ENCODE measurements around the gene WDR7.

Gene WDR7

GRCh38 chr18:56723706-56724105 is 72.5 kb downstream of the WDR7 start:
- DNase-seq, result no peak

DNA sequence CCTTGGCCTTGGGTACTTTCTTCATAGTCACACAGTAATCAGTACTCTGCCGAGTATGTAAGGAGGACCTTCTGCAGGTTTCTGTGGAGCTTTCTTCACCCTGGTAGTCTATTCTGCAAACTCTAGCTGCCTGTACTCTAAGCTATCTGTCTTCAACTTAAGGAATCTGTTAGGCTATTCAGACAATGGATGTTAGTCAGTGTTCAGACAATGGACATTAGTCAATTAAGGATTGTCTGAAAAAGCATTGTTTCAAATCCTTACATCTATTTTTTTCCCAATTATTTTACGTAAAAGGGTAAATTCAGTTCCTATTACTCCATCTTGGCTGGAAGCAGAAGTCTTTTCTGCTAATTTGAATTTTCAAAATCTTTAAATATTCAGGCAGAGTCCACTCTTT is 75.7 kb downstream of the WDR7 start:
- DNase-seq, result no peak

DNA sequence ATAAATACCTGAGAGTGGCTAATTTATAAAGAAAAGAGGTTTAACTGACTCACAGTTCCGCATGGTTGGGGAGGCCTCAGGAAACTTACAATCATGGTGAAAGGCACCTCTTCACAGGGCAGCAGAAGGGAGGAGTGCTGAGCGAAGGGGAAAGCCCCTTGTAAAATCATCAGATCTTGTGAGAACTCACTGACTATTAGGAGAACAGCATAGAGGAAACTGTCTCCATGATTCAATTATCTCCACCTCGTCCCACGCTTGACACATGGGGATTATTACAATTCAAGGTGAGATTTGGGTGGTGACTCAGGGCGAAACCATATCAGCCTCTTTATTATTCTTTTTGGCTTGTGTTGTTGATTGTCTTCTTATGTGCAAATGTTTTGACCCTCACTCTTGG is 76.2 kb downstream of the WDR7 start:
- DNase-seq, result no peak

DNA sequence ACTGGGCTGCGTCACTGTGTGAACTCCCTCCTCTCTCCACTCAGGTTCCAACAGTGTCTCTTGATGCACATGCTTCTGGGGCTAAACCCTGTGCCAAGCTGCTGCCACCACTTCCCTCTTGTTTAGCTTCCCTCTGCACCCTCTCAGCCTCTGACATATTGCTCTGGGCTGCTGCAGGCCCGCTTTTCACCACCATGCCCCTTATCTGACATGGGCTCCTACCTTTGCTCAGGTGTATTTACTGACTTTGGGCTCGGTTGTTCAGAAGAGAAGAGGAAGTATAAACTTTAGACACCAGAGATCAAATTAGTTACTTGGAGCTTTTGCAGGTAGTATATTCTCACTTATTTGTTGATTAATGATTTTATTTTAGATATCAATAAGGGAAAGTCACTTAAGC is 77.6 kb downstream of the WDR7 start:
- no peak for DNase-seq

- no peak for DNase-seq
Observed at GRCh38 chr18:56738184-56738583, 87.0 kb downstream of the WDR7 start.

GRCh38 chr18:56739731-56740130 is 88.6 kb downstream of the WDR7 start:
- no peak for DNase-seq

- no peak for DNase-seq
Observed at GRCh38 chr18:56740645-56741044, 89.5 kb downstream of the WDR7 start.

DNA sequence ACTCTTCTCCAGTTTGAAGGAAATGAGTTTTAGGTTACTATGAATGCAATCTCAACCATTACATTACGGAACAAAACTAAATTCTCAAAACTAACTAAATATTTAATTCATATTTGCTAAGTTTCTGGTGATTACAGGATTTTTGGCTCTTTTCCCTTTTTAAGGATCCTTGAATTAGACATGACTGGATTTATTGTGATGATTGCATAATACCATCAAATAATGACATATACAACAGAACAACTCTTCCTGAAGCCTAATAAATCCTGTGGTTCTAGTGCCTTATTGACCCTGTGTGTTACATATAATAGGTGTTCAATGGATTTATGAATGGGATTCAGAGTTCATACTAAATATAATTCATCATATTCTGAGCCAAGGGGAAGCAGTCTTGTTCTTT is 90.5 kb downstream of the WDR7 start:
- DNase-seq, result no peak

DNA sequence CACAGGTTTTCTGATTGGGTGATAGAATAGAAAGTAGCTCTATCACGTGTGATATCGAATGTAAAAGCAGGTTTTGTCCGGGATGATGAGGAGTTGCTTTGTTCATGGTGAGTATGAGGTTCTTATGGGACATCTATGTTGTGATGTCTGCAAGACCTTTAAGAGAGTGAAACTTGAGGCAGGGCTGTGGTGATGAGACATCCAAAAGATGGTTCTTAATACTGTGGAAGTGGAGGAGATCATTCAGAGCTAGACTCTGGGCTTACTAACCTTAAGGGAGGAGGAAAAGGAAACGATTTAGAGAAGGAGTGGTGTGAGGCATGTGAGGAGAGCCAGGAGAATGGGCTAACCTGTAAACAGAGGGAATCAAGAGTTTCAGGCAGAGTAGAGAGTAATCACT is 92.0 kb downstream of the WDR7 start:
- DNase-seq, result no peak

- peak; percentile 34 for DNase-seq
Observed at GRCh38 chr18:56747032-56747658, 96.0 kb downstream of the WDR7 start.

DNA sequence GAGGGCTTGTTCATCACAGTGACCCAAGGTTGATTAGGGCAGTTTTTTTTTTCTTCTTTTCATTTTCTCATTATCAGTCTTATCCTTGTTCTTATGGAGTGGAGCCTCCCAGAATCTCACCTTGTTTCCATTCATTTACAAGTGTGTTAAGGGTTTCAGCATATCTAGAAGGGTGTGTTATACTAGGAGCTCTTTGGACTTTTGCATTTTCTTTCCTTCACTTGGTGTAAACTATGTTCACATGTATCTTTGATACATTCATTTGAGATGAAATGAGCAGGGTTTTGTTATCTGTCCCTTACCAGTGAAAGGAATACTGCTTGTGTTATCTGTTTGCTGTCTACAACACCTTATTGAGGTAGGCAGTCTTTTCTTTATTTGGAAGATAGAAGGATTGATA is 96.7 kb downstream of the WDR7 start:
- no peak for DNase-seq

GRCh38 chr18:56748698-56749268 is 97.6 kb downstream of the WDR7 start:
- peak; percentile 36 for DNase-seq

- DNase-seq, result peak; percentile 78
Observed at GRCh38 chr18:56756966-56757365, 105.8 kb downstream of the WDR7 start.

GRCh38 chr18:56770097-56770496 is 118.9 kb downstream of the WDR7 start:
- no peak for DNase-seq

GRCh38 chr18:56770873-56771272 is 119.7 kb downstream of the WDR7 start:
- DNase-seq, result no peak

GRCh38 chr18:56775701-56776100 is 124.5 kb downstream of the WDR7 start:
- DNase-seq, result no peak

DNA sequence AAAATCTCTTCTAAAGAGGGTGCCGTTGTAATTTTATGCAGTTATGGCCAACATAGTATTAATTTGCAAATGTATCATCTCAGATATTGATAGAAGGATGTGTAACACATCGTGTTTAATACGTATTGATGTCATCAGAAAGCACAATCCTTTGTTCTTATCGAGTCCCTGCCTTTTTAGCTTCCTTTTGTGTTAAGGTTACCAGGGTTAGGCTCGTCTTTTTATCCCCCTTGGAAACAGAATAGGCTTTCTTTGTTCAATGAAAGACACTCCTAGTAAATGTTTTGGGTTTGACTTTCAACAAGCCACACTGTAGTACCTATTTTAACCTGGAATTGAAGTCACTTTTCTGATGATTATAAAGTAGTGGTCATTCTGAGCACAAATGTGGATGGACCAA is 136.2 kb downstream of the WDR7 start:
- DNase-seq, result no peak

- DNase-seq, result peak; percentile 31
Observed at GRCh38 chr18:56789004-56789888, 138.1 kb downstream of the WDR7 start.

- no peak for DNase-seq
Observed at GRCh38 chr18:56789889-56790180, 138.7 kb downstream of the WDR7 start.

DNA sequence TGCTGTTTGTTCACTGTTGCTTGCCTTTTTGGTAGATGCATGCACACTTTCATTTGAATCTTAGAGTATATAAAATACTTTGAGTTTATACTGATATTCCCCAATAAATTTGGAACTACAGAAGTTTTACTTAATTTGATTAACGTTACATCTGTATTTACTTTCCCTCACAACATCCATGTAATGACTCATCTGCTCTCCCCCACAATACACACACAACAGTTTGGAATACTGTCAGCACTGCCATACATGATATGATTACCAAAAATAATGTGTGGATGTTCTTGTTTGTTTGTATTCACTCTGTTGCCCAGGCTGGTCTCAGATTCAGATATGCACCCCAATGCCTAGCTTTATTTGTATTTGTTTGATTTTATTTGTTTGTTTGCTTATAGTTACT is 144.2 kb downstream of the WDR7 start:
- no peak for DNase-seq

- no peak for DNase-seq
Observed at GRCh38 chr18:56799756-56800155, 148.6 kb downstream of the WDR7 start.

GRCh38 chr18:56803051-56803450 is 151.9 kb downstream of the WDR7 start:
- no peak for DNase-seq

DNA sequence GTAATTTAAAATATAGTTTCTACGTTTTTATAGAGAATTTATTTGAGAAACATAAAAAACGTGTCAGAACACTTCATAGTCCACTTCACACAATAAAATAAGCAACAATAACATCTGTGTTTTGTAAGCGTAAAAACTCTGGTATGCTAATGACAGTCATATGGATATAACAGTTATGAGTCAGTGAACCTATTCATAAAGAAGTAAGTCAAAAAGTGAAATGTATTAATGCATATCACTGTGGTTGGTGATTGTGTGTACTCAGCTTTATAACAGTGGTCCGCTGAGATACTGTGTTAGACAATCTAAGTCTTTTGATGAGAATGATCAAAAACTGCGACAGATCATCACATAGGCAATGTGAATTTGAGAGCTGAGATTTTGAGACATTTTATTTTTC is 153.2 kb downstream of the WDR7 start:
- no peak for DNase-seq

DNA sequence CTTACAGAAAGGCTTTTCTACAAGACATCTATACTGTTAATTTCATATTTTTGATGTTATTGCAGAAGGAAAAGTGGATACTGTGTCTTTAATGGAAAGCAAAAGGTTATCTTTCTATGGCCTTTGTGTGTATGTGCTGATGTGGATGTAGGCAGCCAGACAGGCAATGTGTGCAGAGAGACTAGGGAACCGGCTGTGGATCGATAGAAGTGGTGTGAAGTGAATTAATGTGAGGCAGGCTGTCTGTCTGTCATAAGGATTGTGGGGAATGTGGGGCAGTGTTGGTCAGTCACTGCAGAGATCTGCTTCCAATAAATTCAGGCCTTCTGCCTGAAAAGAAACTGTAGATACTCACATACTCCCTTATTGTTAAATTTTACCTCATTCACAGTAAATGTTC is 156.7 kb downstream of the WDR7 start:
- DNase-seq, result no peak

DNA sequence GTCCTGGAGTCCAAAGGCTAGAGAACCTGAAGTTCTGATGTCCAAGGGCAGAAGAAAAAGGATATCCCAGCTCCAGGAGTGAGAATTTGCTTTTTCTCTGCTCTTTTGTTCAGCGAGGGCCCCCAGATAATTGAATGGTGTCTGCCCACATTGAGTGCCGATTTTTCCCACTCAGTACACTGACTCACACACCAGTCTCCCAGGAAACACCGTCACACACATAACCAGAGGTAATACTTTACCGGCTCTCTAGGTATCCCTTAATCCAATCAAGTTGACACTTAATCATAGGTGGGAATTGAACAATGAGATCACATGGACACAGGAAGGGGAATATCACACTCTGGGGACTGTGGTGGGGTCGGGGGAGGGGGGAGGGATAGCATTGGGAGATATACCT is 161.5 kb downstream of the WDR7 start:
- no peak for DNase-seq

Measured in inflammatory macrophage treated with lipopolysaccharide for 4 hours (primary cell).